NCI-H1417 (cell line): ENCODE measurements around the gene EEF1A2.

Source experiments
- DNase-seq, 3 experiments: peaks; one replicate each; lab custom pipeline; 2025; lab: John Stamatoyannopoulos, UW

Gene EEF1A2

GRCh38 chr20:63469713-63470101, 29.2 kb downstream of the EEF1A2 start:
- no peak for DNase-seq

DNA sequence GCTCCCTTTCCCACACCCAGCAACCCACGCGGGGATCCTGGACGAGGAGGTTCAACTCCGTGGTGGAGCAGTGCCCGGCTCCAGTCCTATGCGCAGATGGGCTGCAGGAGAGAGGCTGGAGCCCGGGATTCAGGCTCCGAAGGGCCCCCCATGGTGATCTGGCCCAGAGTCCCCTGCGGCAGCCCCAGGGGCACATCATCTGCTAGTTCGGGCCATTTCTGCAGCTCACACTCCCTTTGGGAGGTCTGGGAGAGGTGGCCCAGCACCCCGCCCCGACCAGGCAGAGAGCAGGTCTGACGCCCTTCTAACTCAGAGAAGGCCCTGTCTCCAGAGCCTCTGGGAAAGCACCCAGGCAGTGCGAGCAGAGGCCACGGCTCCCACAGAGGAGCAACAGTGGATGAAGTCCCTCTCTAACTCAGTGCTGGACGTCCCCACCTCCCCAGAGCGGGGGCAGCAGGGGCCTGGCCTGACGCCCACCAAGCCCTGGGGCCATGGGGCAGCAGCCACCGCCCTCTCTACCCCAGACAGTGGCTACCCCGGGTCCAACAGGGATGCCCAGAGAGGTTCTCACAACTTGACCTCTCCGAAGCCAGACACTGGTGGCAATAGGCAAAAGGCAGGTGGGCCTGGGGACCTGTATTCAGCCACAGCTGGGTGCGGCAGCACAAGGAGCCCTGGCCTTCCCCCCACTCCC, 29.7 kb downstream of the EEF1A2 start:
- no peak for DNase-seq

GRCh38 chr20:63468421-63468820, 30.5 kb downstream of the EEF1A2 start:
- no peak for DNase-seq

DNA sequence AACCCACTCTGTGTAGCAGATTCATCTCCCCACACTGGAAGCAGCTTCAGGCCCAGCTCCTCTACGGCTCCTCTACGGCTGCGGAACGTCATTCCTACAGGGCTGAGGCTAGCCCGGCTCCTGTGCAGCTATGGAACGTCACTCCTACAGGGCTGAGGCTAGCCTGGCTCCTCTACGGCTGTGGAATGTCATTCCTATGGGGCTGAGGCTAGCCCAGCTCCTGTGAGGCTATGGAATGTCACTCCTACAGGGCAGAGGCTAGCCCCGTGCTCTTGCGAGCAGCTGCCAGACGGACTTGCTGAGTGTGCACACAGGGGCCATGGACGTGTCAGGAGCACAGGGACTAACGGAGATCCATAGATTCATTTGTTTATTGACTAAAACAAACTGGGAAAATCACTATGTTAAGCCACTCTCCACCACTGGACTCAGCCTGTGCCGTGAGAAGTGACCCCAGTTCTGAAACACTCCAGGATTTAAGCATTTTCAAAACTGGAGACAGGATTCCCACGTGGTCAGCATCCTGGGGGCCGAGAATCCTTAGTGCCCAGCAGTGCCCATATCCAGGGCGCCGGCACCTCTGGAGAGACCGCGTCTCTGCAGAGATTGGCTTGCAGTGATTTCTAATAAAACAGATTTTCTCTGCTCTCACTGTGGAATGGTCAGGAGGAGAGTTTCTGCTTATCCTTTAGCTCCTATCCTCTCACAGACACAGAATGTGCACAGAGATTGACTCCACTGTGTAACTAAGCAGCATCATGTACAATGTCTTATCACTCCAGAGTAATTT, 31.4 kb downstream of the EEF1A2 start:
- DNase-seq = no peak

DNA sequence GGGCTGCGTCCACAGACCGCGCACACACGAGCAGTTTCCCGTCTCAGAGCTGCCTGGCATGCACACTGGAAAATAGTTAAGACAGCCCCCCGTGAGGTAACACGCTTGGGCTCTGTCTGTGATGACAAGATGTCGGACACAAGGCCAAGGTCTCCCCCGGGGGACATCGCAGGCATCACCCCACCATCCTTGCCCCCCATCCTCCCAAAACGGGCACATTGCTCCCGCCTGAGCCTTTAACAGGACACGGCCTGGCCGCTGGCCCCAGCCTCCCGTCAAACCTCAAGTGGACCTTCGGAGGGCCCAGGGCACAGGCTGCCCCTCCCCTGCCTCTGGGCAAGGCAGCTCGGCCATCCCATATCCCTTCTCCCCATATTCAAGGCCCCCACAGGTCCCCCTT, 32.0 kb downstream of the EEF1A2 start:
- DNase-seq = no peak

GRCh38 chr20:63466250-63466825, 32.5 kb downstream of the EEF1A2 start:
- no peak for DNase-seq

DNA sequence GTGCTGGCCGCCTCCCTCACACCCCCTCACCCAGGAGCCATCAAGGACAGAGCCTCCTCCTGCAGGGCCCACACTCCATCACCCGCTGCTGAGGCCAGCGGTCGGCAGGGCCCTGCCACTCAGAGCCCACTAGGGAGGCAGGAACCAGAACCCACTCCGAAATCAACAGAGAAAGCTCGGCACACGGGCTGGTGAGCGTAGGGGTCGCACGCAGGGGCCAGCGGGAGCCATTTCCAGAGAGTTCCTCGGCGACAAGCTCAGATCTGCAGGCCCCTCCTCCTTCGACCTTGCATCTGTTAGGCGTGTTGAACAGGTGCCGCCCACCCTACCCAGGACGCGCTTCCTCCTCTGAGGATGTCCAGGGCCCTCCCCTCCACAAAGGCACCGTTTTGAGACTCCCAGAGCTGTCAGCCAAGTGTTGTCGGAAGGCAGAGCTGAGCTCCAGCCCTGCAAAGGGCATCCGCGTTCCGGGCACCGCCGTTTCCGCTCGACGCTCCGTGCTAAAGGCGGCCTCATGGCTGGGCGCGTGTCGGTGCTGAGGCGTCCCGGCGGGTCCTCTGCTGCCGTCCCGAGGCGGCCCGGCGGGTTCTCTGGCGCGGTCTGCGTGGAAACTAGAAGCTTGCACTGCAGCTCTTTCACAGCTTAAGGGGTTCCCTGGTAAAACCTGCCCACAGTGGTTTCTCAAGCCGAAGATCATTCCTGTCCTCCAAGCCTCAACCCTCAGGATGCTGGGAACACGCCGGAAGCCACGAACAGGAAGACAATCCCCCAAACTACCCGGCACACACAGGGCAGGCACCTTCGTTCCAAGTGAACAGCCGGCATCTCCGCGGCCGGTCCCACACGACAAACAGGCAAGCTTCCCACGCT, 33.3 kb downstream of the EEF1A2 start:
- no peak for DNase-seq

GRCh38 chr20:63464289-63464635, 34.6 kb downstream of the EEF1A2 start:
- no peak for DNase-seq

DNA sequence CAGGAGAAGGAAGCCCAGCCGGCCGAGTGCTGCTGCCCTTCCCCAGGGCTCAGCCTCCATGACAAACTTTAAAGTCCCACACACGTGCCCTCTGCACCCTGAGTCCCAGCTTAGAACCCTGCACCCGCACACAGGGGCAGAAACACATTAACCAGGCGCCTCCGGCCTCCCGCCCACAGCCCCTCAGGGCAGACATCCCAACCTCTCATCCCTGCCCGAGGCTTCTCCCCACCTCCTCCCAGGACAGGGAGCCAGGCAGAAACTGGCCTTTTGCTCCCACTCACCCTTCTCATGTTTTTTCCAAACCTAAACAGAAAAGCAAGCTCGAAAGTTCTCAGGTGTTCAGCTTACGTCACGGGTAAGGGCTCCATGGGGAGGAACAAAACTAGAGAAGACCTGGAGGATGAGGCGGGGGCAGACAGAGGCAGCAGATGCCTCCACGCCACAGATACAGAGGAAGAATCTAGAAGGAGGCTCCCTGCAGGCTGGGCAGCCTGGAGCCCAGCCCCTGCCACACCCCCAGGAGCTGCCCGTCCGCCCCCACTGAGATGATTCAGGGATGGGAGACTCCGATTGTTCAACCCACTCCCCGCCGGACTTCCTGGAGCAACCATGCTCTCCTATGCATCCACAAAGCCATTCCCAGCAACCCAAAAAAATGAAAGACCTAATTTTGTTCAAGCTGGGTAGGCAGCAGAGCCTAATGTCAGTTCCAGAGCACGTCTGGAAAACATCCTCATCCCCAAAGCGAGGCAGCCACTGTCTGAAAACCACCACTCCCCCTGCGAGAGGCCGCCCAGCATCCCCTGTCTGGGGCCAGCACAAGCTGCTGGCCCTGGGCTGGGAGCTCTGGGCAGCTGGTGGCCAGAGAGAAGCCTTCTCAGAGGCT, 35.2 kb downstream of the EEF1A2 start:
- DNase-seq = no peak

GRCh38 chr20:63462244-63462643, 36.6 kb downstream of the EEF1A2 start:
- no peak for DNase-seq

DNA sequence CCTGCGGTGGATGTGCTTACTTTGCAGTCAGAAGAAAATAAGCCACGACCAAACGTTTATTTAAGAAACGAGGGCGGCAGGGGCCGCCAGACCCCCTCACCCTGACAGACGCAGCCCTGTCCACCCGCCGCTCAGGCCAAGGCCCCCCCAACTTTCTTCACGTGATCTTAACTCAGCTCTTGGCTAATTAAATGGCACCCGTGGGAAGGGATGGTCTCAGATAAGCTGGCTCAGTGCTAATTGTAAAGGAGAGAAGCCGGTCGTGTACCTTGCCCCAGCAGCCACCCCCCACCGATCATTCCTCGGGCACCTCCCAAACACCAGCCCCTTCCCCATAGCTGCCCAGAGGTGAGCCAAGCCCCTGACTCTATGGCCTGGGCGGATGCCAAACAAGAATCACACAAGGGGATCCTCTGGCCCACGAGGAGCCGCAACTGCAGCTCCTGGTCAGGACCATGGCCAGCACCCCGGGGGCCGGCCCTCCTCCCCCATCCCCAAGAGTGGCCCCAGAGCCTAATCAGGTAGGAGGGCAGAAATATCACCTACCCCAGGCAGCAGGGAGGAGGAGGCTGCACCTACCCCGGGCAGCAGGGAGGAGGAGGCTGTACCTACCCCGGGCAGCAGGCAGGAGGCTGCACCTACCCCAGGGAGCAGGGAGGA, 37.6 kb downstream of the EEF1A2 start:
- no peak for DNase-seq

DNA sequence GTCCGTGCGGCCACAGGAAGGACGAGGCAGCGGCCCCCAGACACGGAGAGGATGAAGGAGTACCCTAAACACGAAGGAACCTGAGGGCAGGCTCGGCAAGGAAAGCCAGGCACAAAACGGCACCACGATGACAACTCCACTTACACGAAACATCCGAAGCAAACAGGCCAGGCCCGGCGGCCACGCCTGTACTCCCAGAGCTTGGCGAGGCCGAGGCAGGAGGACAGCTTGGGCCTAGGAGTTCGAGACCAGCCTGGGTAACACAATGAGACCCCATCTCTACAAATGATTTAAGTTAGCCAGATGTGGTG, 39.9 kb downstream of the EEF1A2 start:
- DNase-seq = no peak

- DNase-seq = no peak
Observed at GRCh38 chr20:63458170-63459069, 40.5 kb downstream of the EEF1A2 start.

DNA sequence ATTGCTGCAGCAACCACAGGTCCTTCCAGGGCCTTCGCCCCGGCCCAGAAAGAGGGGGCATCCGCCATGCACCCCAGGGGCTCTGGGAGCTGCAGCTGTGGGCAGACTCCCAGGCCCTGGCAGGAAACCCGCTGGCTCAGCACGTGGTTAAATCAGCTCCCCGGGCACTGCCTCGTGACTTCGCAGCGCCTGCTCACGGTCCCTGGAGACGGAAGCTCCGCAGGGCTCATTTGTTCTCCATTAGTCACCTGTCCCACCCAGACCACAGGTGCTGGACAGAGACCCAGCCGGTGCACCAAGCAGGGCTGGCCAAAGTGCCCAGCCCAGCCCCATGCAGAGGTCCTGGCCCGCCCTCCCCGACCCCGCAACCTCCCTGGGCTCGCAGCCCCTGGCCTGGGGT, 41.1 kb downstream of the EEF1A2 start:
- DNase-seq = peak in 2 of 3 experiments; percentile 80 to 87

GRCh38 chr20:63456429-63457284, 42.2 kb downstream of the EEF1A2 start:
- peak in 2 of 3 experiments; percentile 55 to 83 for DNase-seq

- DNase-seq = no peak
Observed at GRCh38 chr20:63455568-63455859, 43.4 kb downstream of the EEF1A2 start.

GRCh38 chr20:63454731-63455567, 43.9 kb downstream of the EEF1A2 start:
- peak in 2 of 3 experiments; percentile 88 to 98 for DNase-seq
